Esophagus muscularis mucosa (tissue), 4 donors: ENCODE data around the gene SLC50A1. TPM values are rescaled to one million over a fixed set of nuclear protein-coding genes. Genes with fewer than 3 reads are reported as not detected.

Source experiments
- DNase-seq: peaks from one replicate; pipeline ENCODE4 v3.0.0-alpha.2; 2017; ENCODE audit errors: extremely low spot score
- H3K27ac ChIP-seq, 4 donors: fragments of 200-600 bp; sonication (generic); replicated peaks in 1 of 4; 1 replicate in 3 of 4; 2 replicates in 1 of 4; pipeline ENCODE4 v1.5.1; 2016 to 2019; ENCODE audit warnings: mild to moderate bottlenecking in 1 of 4
- H3K27me3 ChIP-seq, 4 donors: fragments of 200-600 bp; sonication (generic); one replicate each; pipeline versions ENCODE4 v1.5.1 to v1.6.0; 2016 to 2019
- H3K36me3 ChIP-seq, 4 donors: fragments of 200-600 bp; sonication (generic); one replicate each; pipeline ENCODE4 v1.5.1; 2016 to 2019
- H3K4me1 ChIP-seq, 4 donors: fragments of 200-600 bp; sonication (generic); one replicate each; pipeline ENCODE4 v1.5.1; 2016 to 2019
- H3K4me3 ChIP-seq, 4 donors: fragments of 200-600 bp; sonication (generic); 1 replicate in 2 of 4; 2 replicates in 2 of 4; pipeline ENCODE4 v1.5.1; 2016 to 2019; ENCODE audit warnings: mild to moderate bottlenecking in 4 of 4, moderate library complexity in 1 of 4
- H3K9me3 ChIP-seq, 4 donors: fragments of 200-600 bp; sonication (generic); 1 replicate in 3 of 4; 2 replicates in 1 of 4; pipeline ENCODE4 v1.5.1; 2016 to 2019
- CTCF ChIP-seq, 3 experiments: fragments of 200-600 bp in 2 of 3; fragments of 450-650 bp in 1 of 3; sonication (generic) in 2 of 3; IDR thresholded peaks; one replicate each; pipeline ENCODE4 v1.5.1; 2017 to 2019; ENCODE audit warnings: antibody characterized with exemption in 3 of 3, mild to moderate bottlenecking in 2 of 3, moderate library complexity in 1 of 3
- EP300 ChIP-seq: sonication (generic); formaldehyde crosslinking; IDR thresholded peaks from one replicate; pipeline ENCODE4 v1.6.1; 2017; ENCODE audit warnings: antibody characterized with exemption
- POLR2A ChIP-seq: fragments of 450-650 bp; IDR thresholded peaks from one replicate; pipeline ENCODE4 v1.6.1; 2017; ENCODE audit warnings: antibody characterized with exemption, moderate library complexity, mild to moderate bottlenecking, low read depth
- POLR2AphosphoS5 ChIP-seq, 2 donors: sonication (generic); formaldehyde crosslinking; IDR thresholded peaks; one replicate each; pipeline ENCODE4 v1.6.1; 2017; ENCODE audit warnings: antibody characterized with exemption in 2 of 2
- WGBS: methylation state at CpG from one replicate; pipeline ENCODE4 v1.1.5; 2018; 5-methylcytosine and 5-hydroxymethylcytosine counted together
- intact Hi-C: fragments of 100-400 bp; cut with DNase I; formaldehyde crosslinking; loops from one replicate; pipeline ENCODE4 v1.15.1; 2023
- total RNA-seq, 4 donors: library from RNA; depleted of rRNA; stranded (reverse); fragments of >200 nt; gene quantifications; one replicate each; pipeline versions ENCODE4 v1.1.0 to v1.2.1, GENCODE V29; 2016

The SLC50A1 gene
- total RNA-seq, 4 donors from 2014 or later: 13.3 to 18.7 (median 15.2) TPM

DNA sequence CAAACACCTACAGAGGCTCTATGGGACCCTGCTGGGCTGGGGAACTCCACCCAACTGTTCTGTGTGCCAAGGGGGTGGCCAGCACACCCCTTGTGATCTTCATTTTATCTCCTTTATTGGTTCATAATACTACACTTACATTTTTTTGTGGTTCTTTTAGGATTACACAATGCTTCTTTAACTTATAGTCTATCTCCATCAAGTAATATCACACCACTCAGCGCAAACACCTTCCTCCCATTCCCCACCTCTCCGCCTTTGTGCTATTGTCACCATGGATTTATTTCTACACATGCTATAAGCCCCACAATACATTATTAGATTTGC, 41.1 kb upstream of the SLC50A1 start:
- no peaks in the 10 kb centered on the region for H3K27me3 ChIP-seq
- no peak overlapping the region for H3K4me3 ChIP-seq
- DNase-seq: no peak
- H3K36me3 ChIP-seq: no peaks in the 10 kb centered on the region
- H3K9me3 ChIP-seq: no peaks in the 10 kb centered on the region
- intact Hi-C loops: loop anchor here (5.0 kb wide), 1 partner anchor 33 kb away; the partner anchor contains the start of gene EFNA1
- 63% methylated on average over 2 of the region's 2 CpGs for WGBS
- peaks cover 21 to 37% (median 27%) of the 10 kb centered on the region in 4 donors for H3K4me1 ChIP-seq
- no peak for TF ChIP-seq CTCF (IDR thresholded peaks at IDR 0.05)
- no peak for TF ChIP-seq EP300
- TF ChIP-seq POLR2A: no peak
- TF ChIP-seq POLR2AphosphoS5 (IDR thresholded peaks at IDR 0.05): no peak
- H3K27ac ChIP-seq: peak overlapping the region; percentile 61 to 82 (median 80)

DNA sequence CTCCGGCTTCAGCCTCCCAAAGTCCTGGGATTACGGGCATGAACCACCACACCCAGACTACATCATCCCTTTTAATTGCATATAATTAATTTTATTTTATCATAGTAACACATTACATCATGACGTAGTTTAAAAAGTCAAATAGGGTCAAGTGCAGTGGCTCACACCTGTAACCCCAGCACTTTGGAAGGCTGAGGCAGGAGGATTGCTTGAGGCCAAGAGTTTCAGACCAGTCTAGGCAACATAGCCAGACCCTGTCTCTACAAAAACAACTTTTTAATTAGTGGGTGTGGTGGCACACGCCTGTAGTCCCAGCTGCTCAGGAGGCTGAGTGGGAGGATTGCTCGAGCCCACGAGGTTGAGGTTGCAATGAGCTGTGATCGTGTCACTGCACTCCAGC, 36.3 kb upstream of the SLC50A1 start:
- no peaks in the 10 kb centered on the region for H3K36me3 ChIP-seq
- no peak overlapping the region for H3K27ac ChIP-seq
- WGBS: 95% methylated on average over 7 of the region's 7 CpGs
- H3K9me3 ChIP-seq: no peaks in the 10 kb centered on the region
- intact Hi-C loops: no loop called here
- TF ChIP-seq POLR2AphosphoS5 (IDR thresholded peaks at IDR 0.05) (no peak), EP300 (no peak), POLR2A (no peak), CTCF (IDR thresholded peaks at IDR 0.05) (no peak)
- peaks cover 3 to 6% (median 5%) of the 10 kb centered on the region in 4 donors for H3K4me1 ChIP-seq
- DNase-seq: no peak
- no peaks in the 10 kb centered on the region for H3K27me3 ChIP-seq
- H3K4me3 ChIP-seq: no peak overlapping the region

DNA sequence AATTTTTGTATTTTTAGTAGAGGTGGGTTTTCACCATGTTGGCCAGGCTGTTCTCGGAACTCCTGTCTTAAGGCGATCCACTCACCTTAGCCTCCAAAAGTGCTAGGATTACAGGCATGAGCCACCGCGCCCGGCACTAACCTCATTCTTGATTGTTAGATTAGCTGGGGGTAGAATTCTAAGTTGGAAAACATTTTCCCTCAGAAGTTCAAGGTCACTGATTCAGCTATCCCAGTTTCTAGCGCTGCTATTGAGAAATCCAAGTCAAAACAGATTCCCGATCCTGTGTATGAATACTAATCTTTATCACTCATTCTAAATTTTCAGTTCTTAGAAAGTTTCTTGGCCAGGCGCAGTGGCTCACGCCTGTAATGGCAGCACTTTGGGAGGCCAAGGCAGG, 32.3 kb upstream of the SLC50A1 start:
- intact Hi-C loops: no loop called here
- no peak overlapping the region for H3K27ac ChIP-seq
- DNase-seq: no peak
- WGBS: 76% methylated on average over 9 of the region's 9 CpGs
- H3K4me3 ChIP-seq: no peak overlapping the region
- H3K4me1 ChIP-seq: peaks cover 0 to 14% (median 9%) of the 10 kb centered on the region in 4 donors
- no peaks in the 10 kb centered on the region for H3K36me3 ChIP-seq
- no peaks in the 10 kb centered on the region for H3K27me3 ChIP-seq
- H3K9me3 ChIP-seq: no peaks in the 10 kb centered on the region
- TF ChIP-seq CTCF (IDR thresholded peaks at IDR 0.05) (no peak), POLR2AphosphoS5 (IDR thresholded peaks at IDR 0.05) (no peak), EP300 (no peak), POLR2A (no peak)

DNA sequence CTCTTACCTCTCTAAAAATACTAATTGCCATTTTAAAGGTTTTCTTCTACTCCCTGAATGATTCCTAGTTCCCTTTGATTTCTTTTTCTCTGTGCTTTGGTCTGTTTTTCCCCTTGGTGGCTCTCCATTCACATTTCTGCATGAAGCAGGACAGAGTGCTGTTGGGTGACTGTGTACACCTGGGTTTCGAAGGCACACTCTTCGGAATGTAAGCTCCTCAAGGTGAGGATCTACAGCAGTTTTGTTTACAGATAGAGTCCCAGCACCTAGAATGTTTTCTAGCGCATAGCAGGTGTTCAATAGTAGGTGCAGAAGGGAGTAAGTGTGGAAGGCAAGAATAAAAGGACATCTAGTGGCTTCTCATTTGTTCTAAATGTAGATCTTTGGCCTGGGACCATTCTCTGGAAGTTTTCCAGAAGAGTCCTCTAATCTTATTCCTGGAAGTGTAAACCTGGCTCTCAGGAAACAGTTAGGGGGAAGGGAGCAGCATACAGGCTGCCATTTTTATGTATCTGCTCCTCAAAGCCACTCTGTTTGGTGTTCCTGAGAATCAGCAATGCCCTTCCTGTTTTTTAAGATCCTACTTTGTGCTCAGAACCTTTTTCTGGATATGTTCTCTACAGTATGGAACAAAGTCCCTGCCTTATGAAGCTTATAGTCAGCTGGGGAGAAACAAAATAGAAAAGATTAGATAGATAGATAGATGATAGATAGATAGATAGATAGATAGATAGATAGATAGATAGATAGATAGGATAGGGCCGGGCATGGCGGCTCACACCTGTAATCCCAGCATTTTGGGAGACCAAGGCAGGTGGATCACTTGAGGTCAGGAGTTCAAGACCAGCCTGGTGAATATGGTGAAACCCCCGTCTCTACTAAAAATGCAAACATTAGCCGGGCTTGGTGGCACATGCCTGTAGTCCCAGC, 30.8 kb upstream of the SLC50A1 start:
- 83% methylated on average over 7 of the region's 7 CpGs for WGBS
- Histone ChIP-seq H3K4me3 (no peak overlapping the region), H3K27ac (peak overlapping the region in 1 of 4 donors; percentile 36), H3K4me1 (peaks cover 0 to 14% (median 9%) of the 10 kb centered on the region in 4 donors), H3K36me3 (no peaks in the 10 kb centered on the region), H3K9me3 (no peaks in the 10 kb centered on the region), H3K27me3 (no peaks in the 10 kb centered on the region)
- no peak for DNase-seq
- TF ChIP-seq POLR2A (no peak), CTCF (IDR thresholded peaks at IDR 0.05) (no peak), EP300 (no peak), POLR2AphosphoS5 (IDR thresholded peaks at IDR 0.05) (no peak)
- intact Hi-C loops: no loop called here
